HG03025 (cell line): ENCODE results near the gene NAE1.
A peak's percentile ranks its signal among the peaks of the same experiment; 100 is the strongest.
"Not testable (repeated sequence)": the region's sequence is repeated elsewhere in the genome, so short reads cannot be mapped to it uniquely, and the experiment has no call there.

Source experiments
- ATAC-seq: cut with Tn5 transposase; IDR thresholded peaks from one replicate; pipeline ENCODE4 v1.9.1; 2021; ENCODE audit warnings: mild to moderate bottlenecking, moderate library complexity; ENCODE audit not compliant: unreplicated experiment, low FRiP score

Gene NAE1

DNA sequence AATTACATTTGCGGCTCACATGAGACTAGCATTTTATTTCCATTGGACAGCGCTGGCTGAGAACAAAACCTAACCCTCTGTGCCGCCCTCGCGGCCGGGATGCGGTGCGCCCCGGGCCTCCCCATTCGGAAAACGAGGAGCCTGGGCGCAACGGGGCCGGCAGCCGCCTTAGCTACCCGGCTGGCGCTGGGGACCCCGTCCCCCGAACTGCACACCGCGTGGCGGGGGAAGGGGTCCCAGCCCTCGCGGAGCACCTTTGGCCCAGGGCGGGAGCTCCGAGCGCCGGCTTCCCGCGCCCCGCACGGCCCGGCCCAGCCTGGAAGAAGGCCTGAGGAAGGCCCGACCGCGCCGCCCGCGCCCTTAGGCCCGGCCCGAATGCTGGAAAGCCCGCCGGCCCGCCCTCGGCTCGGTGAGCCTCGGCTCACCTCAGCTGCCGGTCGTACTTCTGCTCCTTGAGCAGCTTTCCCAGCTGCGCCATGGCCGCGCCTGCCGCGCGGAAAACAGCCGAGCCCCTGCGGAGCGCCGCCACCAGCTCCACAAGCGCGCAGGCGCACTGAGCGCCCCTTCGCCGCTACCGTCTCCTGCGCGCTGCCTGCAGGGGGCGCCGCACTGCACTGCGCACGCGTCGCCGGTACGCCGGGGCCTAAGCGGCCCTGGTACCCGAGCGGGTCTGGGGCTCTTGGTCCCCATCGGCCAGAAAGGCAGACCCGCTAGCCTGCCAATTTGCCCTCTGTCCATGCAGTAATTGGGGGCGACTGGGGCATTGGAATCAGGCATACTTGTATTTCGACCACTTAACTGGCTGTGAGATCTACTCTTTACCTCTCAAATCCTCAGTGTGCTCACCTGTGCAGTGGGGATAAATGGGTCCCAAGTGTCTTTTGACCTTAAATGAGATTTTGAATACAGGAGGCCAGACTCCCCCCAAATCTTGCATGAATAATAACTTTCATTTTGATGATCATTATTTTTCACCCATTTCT lies at the start of gene NAE1:
Gene NAE1 (minus strand): TSS at position 555 of the 983 bp plus-strand sequence. CDS start 77 bp downstream, at position 478.
- peak; percentile 81 for ATAC-seq

DNA sequence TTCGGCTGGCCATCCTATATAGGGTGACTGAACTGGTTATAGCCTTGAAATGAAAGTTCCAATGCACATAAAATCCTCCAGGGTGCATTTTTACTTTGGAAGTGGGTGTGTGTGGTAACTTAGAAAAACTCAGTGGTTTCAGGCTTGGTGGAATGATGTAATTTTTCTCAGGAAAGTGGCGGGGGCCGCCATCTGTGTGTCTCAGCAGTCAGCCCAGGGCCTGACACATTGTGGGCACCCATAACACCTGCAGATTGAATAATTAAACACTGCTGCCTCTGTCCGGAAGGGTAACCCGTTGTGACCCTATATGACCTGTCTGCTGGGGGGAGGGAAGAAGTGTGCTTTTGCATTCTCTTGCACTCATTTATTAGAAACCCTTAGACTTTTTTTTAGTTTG lies 47.3 kb upstream of the NAE1 start:
- no peak for ATAC-seq

DNA sequence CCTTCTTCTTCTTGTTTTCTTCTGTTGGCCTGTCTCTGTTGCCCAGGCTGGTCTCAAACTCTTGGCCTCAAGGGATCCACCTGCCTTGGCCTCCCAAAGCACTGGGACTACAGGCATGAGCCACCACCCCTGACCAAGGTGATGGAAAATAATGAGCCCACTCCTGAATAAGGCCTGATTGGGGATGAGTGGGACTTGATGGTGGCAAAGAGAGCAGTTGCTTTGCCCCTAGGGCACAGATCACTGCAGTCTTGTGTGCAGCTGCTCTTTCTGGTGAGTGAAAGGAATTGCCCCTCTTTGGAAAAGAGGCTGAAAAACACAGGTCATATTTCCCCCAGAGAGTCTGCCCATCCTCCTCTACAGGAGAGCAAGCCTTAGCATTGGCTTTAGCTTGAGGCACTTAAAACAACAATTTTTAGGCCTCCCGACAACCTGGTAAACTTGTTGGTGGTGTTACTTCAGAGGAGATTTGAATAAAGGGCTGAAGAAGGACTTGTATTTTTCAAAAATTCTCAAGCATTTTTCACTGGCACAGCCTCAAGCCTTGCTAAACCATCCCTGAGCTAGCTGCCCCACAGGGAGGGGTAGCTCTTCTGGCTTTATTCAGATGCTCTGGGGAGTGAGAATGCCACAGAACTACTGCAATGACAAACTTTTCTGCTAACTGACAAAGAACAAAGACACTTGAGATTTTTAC lies 43.5 kb upstream of the NAE1 start:
- no peak for ATAC-seq

DNA sequence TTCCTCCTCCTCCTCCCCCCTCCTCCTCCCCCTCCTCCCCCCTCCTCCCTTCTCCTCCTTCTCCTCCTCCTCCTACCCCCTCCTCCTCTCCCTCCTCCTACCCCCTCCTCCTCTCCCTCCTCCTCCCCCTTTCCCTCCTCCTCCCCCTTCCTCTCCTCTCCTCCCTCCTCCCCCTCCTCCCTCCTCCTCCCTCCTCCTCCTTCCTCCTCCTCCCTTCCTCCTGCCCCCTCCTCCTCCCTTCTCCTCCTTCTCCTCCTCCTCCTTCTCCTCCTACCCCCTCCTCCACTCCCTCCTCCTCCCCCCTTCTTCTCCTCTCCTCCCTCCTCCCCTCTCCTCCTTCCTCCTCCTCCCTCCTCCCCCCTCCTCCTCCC lies 42.9 kb upstream of the NAE1 start:
- no peak for ATAC-seq

DNA sequence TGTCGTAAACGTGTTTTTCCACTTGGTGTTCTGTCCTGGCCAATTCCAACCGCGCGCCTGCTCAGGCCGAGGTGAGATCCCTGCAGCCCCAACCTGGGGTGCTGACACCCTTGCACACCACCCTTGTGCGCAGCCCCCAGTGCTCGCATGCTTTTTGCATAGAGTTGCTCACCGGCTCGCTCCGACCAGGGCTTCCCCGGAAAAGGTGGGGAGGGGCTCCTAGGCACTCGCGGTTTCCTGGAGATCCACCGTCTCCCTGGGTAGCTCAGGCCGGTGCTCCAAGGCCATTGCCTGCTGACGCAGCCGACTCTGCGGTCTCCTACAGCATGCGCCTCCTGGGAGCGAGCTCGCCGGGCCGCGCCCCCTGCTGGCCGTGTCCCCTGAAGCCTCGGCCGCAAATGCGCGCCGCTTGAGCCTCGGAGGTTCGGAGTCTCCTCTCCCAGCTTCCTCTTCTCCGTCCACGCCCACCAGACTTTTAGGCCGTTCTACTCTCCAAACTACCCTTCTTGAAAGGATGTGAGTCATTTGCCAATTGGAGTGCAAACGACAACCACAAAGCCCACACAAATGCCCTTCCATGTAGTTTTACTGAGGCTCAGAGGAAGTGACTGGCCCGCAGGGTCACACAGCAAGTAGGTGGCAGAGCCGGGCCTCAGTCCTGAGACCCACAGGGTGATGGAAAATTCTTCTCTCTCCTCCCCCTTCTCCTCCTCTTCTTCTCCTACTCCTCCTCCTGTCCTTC lies 42.3 kb upstream of the NAE1 start:
- ATAC-seq, result peak; percentile 70

DNA sequence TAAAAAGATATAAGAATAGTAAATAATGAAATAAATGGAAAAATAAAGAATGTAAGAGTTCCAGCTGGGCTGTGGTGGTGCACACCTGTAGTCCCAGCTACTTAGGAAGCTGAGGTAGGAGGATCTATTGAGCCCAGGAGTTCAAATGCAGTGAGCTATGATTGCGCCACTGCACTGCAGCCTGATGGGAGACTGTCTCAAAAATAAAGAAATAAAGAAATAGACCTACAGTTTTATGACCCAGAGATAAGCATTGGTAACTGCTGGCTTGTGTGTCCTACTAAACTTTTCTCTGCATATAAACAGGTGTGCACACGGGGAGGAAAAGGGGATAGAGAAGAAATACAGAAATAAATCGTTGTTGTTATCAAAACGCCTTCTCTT lies 41.8 kb upstream of the NAE1 start:
- ATAC-seq, result no peak

DNA sequence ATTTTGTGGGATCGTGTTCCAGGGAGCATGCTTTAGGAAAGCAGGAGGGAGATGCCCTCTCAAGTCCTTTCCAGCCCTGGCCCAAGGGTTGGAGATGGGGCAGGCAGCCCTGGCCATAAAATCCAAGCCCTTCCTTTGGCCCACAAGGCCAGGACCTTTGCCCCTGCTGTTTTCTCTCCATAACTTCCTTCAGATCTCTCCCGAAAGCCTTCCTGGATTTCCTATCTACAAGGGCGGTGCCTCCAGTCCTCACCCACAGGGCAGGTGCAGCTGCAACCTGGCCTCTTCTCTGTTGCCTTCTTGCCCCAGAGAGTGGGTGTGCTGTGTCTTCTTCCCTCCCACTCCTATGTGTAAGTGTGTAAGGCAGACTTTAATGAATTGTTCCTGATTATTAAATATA lies 41.1 kb upstream of the NAE1 start:
- no peak for ATAC-seq

DNA sequence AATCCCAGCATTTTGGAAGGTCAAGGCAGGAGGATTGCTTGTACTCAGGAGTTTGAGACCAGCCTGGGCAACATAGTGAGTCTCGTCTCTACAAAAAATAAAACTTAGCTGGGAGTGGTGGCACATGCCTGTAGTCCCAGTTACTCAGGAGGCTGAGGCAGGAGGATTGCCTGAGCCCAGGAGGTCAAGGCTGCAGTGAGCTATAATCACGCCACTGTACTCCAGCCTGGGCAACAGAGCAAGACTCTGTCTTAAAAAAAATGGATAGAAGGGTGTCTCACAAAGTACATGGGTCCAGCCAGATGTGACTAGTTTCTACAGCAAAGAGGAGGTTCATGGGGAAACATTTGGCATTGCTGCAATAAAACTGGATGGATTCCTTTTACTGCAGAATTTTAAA lies 40.6 kb upstream of the NAE1 start:
- ATAC-seq, result not testable (repeated sequence)

DNA sequence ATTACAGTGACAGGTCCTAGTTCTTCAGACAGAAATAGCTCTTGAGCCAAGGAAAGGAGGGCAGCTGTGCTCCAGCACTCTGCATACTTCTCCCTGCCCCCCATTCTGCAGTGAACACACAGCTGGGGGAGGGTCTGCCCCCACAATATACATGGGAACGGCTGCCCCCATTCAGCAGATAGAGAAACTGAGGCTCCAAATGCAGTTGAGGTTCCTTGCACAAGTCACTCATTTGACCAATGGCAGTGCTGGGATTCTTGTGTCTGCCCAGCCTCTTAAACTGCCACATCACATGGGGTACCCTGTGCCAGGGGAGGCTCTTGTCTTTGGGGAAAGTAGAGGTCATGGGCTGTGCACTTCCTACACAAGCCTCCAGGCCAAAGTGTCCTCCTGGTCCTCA lies 38.6 kb upstream of the NAE1 start:
- no peak for ATAC-seq

DNA sequence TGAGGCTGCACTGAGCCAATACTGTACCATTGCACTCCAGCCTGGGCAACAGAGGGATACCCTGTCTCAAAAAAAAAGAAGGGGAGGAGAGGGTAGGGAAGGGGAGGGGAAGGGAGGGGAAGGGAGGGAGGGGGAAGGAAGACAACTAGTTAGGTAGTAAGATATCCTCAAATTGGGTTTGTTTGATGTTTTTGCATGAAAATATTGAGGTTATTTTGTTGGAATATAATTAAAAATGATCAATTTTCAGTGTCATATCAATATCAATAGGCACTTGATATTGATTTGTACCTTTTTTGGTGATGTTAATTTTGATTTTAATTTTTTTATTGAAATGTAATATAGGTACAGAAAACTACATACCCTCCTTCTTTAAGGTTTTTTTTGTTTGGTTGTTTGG lies 32.9 kb upstream of the NAE1 start:
- ATAC-seq, result no peak

DNA sequence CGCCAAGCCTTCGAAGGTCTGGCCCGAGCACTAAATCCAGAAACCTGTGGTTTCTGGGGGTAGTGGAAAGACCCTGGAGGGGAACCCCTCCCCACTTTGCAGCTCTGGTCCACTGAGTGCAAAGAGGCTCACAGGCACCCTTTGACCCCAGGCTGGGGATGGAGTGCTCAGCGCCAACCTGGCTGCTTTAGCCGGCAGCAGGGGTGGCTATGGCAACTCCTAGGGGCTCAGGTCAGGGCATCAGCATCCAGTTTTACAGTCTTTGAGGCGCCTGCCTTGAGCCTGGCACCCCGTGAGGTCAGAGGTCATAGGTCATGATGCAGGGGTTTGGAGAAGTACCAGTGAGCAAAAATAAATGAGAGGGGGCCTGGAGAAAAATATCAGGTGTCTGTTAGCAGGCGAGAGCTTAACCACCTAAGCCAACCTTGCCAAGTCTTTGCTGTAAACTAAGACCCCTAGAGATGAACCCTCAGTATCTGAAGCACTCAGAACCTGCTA lies 31.3 kb upstream of the NAE1 start:
- no peak for ATAC-seq

DNA sequence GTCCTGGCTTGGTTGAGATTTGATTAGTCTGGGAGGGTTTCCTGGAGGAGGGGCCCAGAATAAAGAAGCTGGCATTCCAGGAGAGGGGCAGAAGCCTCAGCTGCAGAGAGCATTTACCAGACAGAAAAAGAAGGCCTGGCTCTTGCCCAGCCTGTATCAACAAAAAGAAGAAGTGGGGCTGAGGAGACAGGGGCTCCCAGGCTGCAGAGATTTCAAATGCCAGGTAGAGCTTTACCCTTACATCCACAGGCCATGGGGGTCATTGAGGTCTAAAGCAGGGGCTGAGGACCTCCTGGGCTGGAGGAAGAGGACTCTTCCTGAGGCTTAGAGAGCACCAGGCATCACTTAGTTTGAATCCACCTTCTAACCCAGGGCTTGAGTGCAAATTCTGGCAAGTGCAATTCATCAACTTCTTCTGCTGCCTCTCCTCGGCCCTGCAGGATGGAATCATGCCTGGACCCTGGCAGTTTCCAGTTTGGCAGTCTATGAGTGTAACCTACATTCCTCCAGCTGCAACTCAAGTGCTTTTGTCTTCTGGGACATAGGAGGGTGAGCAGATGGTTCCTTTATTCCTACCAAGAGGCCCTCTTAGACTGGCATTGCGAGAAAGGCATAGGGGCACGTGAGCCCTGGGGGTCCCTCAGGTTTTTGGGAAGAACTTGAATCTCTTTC lies 28.8 kb upstream of the NAE1 start:
- ATAC-seq, result no peak

DNA sequence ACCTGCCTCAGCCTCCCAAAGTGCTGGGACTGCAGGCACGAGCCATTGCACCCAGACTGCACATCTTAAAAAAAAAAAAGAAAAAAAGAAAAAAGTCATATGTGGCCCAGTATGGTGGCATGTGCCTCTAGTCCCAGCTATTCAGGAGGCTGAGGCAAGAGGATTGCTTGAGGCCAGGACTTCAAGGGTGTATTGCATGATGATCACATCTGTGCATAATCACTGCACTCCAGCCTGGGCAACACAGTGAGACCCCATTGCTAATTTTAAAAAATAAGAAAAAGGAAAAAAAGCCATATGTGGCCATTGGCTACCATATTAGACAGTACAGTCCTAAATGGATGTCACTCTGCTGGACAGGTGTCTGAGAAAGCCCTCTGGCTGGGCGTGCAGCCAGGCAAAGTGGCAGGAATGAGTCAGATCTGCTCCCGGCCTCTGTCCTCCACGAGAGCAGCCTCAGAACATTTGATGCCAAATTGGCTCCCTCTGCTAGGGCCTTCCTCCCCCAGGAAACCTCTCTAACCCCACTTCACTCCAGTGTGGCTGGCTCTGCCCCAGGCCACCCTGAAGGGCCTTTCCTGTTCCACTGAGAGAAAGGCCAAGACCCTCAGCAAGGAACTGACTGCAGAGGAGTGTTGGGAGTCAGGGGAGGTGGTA lies 28.1 kb upstream of the NAE1 start:
- ATAC-seq, result no peak

DNA sequence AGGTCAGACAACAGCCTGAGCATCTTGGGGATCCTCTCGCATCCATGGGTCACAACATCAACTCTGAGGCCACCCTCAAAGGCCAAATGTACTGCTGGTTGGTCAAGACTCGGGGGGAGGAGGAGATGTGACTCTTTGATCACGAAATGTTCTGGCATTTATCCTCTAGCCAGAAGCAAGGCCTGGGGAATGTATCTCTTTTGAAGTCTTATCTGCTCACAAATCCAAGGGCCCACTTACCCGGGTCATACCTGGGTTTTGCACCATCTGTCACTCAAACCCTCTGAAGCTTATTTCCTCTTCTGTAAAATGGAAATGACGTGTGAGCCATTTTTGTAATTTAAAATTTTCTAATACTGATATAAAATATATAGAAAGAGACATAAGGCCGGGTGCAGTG lies 26.7 kb upstream of the NAE1 start:
- ATAC-seq, result no peak

DNA sequence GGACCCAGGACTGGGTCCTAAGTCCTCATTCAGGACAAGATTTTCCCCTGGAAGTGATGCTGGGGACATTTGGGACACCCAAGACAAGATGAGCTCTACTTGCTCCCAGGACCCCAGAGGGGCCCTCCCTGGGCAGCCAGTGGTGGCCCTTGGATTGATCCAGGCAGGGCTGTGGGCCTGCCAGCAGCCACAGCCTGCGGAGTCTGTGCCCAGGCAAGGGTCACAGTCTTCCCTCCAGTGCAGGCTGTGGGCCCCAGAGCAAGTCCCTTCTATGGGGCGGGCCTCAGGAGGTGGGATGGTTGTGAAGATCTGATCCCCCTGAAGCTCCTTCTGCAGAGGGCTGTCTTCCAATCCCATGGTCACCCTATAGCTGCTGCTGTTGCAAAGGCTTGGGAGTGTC lies 26.0 kb upstream of the NAE1 start:
- no peak for ATAC-seq

DNA sequence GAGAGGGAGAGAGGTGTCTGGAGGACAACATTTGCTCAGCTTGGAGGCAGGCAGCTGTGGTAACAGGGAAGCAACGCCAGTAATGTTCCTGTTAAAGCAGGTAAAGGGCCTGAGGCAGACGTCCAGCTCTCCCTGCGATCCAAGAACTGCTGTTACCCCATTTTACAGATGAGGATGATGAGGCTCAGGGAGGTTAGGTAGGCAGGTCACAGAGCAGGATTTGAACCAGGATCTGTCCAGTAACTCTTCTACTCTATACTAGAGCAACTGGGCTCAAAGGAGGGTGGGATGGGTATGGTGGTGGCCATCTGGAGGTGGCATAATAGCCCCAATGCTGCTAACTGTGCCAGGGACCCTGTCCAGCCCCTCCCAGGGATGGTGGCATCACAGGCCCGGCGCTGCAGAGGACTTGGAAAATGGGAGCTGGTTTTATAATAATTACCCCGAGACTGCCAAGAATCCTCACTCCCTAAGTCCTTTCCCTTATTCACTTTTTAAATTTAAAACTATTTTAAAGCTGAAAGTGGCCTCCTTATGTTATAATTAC lies 25.5 kb upstream of the NAE1 start:
- no peak for ATAC-seq

DNA sequence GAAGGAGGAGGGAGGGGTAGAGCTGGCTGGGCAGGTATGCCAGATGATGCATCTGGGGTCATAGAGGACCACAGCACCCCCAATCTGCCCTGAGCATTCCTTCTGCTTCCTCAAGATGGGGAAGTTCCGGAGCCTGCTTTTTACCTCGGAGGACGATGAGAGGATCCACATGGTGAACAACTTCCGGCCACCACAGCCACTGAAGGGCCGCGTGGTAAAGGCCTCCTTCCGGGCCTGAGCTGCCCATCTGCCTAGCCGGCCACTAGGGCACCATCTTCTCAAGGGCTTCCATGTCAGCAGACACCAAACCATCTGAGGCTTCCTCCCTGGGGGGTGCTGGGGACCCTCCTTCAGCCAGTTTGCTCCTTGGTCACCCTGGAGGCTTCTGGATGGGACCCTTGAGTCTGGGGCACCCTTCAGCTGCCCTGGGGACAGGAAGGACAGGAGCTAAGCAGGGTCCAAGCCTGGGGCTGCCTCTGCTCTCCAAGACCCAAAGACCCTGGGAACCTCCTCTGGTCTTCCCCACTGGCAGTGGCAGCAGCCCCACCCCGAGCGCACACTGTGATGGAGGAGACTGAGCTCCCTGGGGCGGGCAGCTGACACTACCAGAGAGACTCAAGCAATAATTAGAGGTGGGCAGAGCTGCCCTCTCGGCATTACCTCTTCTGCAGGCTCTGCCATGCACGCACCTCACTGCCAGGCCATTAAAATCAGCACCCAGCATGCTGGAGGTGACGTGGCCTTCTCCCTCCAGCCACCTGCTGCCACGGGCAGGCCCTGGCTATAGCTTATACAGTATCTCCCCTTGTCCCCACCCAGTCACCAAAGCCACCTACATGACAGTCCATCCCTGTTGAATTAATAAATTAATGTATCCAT lies 22.7 kb upstream of the NAE1 start:
- ATAC-seq, result no peak

DNA sequence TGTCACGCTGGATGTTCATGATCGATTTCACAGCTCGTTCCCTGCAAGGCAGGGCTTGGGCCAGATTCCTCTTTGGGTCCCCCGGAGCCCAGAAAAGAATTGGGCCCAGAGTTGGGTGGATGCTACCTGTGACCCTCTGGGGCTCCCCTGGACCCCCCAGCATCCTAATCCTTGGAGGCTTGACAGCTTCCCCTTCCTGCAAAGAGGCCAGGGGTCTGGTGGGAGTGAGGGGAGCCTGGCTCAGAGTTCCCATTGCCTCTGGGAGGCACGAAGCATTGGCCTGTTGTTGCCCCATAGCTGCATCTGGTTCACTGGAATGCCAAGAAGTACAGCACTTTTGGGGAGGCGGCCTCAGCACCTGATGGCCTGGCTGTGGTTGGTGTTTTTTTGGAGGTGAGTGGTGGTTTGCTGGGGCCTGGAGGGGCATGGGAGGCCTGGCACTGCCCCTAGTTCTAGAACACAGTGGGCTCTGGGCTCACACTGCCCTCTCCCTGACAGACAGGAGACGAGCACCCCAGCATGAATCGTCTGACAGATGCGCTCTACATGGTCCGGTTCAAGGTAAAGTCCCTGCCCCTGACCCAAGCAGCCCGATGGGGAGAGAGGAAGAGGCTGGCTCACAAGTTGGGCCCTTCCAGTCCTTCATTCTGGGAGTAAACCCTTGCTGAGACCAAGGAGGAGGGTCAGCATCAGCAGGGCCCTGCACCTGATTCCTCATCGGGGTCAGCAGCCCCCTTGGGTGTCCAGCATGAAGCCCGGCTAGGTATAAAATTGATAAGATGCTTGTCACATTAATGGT lies 20.6 kb upstream of the NAE1 start:
- no peak for ATAC-seq
